Measurements from ENCODE around the gene STARD5.
"Not testable (repeated sequence)": the region's sequence is repeated elsewhere in the genome, so short reads cannot be mapped to it uniquely, and the experiment has no call there.

Gene STARD5, protein sequence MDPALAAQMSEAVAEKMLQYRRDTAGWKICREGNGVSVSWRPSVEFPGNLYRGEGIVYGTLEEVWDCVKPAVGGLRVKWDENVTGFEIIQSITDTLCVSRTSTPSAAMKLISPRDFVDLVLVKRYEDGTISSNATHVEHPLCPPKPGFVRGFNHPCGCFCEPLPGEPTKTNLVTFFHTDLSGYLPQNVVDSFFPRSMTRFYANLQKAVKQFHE

GRCh38 chr15:81323944-81324881 is at the start of gene STARD5:
STARD5 (minus strand) TSS chr15:81324141; CDS start chr15:81324099, 42 bp downstream.
- peak; percentile 94 for DNase-seq

DNA sequence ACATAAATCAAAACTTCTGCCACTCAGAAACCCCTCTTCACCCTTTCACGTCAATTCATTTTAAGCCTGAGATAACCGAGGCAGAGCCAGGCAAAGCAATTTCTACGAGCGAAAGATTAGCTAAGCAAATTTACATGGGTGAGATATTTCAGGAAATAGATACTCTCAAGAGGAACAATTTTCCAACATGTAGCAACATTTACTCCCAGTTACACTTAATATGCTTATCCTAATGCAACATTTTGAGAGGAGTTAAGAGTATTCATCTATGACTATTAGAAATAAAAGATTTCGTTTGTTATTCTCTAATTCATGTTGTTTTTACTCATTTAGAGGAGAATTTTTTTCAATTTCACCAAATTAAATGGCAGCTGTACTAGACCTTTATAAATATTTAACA is 49.2 kb upstream of the STARD5 start:
- no peak for DNase-seq

DNA sequence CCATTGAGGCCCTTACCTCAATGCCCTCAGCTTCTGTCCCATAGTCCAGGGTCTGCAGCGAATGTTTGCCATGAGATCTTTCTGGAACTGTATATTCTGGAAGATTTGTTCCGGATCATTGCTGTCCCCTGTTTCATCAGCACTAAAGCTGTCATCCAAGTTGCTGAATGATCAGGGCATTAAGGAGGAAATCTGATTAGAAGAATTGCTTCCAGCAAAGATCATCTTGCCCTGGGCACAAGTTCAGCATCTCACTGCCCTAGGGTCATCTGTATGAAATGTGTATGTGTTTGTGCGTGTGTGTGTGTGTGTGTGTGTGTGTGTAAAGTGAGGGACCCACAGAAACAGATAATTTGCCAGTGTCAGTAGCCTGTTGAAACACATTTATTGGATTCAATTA is 48.6 kb upstream of the STARD5 start:
- no peak for DNase-seq

GRCh38 chr15:81363718-81364500 is 40.0 kb upstream of the STARD5 start:
- no peak for DNase-seq

DNA sequence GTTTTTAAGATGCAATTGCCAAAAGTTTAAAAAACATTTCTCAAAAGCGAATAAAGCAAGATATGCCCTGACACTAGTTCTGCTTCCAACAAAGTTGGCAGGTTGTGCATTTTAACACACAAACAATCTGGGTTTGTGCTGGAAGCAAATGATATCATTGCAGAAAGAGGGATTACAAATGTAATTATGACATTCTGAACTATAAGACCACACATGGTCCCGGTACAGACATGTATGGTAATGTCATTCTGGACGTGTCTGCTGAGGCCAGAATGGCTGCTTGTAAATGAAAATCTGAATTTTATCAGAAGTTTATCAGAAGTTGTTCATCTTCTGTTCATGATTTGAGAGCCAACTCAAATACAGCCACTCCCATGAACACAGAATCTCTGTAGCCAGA is 39.3 kb upstream of the STARD5 start:
- DNase-seq, result no peak

DNA sequence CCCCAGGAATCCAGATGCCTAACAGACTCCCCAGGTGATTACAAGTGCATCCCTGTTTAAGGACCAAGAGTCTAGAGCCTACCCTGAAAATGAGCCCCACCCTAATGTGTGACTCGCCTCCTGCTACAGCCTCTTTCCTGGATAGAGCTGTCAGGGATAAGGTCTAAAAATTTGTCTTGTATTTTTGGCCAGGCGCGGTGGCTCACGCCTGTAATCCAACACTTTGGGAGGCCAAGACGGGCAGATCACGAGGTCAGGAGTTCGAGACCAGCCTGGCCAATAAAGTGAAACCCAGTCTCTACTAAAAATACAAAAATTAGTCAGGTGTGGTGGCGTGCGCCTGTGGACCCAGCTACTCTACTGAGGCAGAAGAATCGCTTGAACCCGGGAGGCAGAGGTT is 38.8 kb upstream of the STARD5 start:
- DNase-seq, result no peak

DNA sequence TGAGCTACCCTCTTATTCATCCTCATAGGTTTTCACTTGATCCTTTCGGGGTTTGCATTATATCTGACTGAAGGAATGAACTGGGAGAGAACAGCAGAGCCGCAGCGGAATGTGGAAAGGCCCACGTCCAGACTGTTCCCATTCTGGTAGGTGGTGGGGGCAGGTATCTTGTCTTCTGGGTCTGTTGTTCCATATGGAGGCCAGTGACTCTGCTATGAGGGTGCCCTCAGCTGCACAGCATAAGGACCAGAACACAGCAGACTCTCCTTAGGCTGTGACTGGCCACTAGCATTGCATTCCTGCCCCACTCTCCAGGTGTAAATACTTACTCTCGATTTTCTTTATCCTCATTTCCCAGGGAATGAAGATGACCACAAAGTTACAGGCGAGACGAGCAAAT is 38.0 kb upstream of the STARD5 start:
- no peak for DNase-seq

- no peak for DNase-seq
These were observed 36.5 kb upstream of the STARD5 start for GRCh38 chr15:81360491-81360890.

GRCh38 chr15:81358248-81358647 is 34.3 kb upstream of the STARD5 start:
- no peak for DNase-seq

DNA sequence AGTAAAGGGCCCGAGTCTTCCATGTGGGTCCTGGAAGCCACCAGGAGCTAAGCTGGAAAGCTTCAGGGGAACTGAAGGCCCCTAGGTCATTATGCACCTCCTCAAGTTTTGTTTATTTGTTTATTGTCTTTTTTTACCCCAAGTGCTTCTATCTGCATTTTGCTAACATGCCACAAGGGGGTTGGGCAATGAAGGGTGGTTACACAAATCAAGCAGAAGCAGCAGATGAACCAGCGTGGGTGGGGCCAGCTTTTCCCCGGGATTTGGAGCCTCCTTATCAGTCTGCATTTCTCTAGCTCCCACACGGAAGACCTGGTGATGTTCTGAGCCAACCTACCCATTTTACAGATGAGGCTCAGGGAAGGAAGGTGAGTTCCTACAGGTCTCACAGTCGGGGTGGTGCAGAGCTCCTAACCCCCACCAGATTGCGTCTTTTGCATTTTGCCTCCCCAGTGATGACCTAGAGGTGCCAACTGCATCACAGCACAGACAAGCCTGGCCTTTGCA is 33.3 kb upstream of the STARD5 start:
- no peak for DNase-seq

- DNase-seq, result no peak
These were observed 32.3 kb upstream of the STARD5 start for GRCh38 chr15:81356252-81356651.

DNA sequence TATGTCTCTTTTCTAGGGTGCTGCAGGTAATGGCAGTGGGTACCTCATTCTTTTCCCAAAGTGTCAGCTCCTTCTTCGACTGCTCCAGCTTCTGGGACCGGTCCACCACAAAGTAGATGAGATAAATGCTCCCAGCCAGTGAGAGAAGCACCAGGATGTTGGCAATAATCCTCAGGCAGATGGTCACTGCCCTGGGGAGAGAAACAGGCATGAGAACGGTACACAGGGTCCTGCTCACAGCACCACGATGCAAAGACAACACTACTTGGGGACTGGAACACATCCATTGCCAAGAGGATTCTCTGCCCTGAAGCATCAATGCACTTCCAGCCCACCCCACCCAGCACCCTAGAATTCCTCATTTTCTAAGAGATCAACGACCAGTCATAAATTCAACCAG is 27.7 kb upstream of the STARD5 start:
- DNase-seq, result no peak

GRCh38 chr15:81349271-81349670 is 25.3 kb upstream of the STARD5 start:
- no peak for DNase-seq

GRCh38 chr15:81348691-81349090 is 24.8 kb upstream of the STARD5 start:
- DNase-seq, result not testable (repeated sequence)

- DNase-seq, result no peak
These were observed 24.0 kb upstream of the STARD5 start for GRCh38 chr15:81347910-81348309.

DNA sequence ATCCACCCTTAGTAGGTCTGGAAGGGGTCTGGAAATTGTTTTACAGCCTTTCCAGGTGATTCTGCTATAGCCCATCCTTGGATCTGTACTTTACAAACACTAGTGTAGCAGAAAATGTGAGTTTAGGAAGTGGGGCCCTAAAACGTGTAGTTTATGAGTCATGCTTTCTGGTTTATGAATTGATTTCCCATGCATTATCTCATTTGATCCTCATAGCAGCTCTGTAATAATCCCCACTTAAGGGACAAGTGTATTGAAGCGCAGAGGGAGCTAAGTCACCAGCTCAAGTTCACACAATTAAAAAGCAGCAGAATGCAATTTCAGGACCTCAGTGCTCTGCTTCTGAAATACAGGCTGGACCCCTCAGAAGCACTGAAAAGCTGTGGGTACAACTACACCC is 22.7 kb upstream of the STARD5 start:
- no peak for DNase-seq

- no peak for DNase-seq
These were observed 19.4 kb upstream of the STARD5 start for GRCh38 chr15:81343371-81343770.

DNA sequence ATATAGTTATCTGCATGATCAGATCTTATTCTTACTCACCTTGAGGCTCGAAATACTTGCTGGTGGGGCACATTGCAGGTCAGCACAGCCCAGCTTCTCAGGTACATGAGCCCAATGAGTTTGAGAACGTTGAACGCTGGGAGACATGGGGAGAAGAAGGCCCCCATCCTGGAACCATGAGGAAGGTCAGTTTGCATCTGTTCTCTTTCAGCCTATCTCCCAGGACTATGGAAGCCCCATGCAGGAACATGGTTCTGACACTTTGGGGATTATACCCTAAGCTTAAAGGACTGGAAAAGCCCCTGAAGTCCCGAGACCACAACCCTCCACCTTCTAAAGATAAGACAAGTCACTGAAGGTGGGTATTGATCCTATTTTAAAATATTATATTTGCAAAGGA is 17.4 kb upstream of the STARD5 start:
- no peak for DNase-seq

DNA sequence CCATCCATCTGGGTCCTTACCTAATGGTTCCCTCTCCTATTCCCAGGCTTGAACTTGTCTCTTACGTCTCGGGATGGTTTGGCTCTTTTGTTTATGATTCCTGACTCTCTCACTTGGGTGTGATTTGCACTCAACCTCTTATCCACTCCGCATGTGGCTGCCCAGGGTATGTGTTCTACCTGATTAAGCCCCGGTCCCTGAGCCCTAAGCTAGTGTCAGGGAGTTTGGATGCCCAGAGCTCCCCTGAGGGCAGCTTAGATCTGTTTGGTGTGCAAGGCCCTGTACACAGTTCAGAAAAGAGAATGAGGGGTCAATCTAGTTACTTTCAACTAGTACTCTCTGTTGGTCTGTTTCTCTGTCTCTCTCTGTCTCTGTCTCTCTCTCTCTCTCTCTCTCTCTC is 15.9 kb upstream of the STARD5 start:
- DNase-seq, result no peak

DNA sequence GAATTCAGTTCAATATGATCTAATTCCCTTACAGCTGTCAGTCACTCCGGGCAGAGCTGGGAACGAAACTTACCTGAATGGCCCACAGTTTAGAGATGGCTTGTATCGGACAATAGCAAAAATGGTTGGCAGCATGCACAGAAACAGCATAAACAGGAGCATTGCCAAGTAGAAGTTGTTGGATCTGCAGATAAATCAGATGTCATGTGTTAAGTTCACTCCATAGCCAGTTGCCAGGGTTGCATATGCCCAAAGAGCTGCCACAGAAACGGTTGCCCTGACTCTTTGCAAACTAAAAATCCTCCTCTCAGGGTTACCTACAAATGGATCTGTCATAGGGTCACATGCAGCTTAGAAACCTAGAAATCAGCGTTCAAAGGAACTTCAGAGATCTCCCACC is 15.4 kb upstream of the STARD5 start:
- DNase-seq, result no peak

GRCh38 chr15:81338170-81339007 is 14.4 kb upstream of the STARD5 start:
- DNase-seq, result no peak

GRCh38 chr15:81337713-81338157 is 13.8 kb upstream of the STARD5 start:
- no peak for DNase-seq
